Activated T-cell treated with anti-CD3 and anti-CD28 coated beads for 1 hour (primary cell): ENCODE measurements around the gene SIK3.

Experiments used
- DNase-seq: peaks from one replicate; pipeline ENCODE4 v3.0.0-alpha.2; 2020; ENCODE audit warnings: low read depth

The SIK3 gene

DNA sequence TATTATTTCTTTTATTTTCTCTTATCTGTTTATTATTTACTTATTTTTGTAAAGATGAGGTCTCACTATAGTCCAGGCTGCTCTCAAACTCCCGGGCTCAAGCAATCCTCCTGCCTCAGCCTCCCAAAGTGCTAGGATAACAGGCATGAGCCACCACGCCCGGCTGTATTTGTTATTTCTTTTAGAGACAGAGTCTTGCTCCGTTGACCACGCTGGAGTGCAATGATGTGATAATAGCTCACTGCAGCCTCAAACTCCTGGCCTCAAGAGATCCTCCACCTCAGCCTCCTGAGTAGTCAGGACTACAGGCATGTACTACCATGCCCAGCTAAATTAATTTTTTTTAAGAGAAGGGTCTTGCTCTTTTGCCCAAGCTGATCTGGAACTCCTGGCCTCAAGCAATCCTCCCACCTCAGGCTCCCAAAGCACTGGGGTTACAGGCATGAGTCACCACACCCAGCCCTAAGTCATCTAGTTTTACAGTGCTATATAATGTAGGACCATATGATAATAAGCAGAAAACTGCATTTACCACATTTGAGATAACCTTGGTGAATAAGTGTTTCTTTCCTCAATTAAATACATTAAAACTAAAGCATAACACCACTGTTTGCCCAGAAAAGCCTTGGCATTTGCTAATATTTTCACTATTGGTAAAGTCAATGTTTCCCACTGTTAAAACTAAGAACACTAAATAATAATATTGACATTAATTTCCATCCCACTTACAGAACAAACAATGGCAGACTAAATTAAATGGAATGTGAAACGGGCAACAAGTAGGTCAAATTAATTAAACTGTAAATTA lies 127.5 kb downstream of the SIK3 start:
- DNase-seq = no peak

DNA sequence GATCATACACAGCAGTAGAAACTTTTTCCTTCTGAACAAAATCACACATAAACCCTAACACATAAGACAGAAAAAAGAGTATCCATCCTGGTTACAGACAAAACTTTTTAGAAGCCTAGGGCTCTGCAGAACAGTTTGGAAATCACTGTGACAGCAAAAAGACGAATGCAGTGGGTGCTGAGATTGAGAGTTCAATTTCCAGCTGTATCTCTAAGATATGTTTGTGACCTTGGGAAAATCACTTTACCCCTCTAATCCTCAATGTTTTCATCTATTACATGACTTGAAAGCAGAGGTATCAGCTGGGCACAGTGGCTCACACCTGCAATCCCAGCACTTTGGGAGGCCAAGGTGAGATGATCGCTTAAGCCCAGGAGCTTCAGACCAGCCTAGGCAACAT lies 128.5 kb downstream of the SIK3 start:
- no peak for DNase-seq

DNA sequence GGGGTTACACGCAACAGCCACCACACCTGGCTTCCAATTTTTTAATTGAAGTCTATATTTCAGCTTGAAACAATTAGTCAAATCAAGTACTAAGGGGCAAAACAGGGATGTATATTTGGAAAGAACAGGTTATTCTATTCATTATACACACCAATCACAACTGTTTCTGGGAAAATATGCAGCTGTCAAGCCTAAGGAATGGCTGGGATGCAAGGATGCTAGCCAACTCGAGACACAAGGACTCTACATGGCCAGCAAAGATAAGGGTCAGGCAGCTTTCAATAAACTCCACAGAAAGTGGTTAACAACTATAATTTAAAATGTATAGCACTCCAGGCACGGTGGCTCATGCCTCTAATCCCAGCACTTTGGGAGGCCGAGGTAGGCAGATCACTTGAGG lies 134.0 kb downstream of the SIK3 start:
- DNase-seq = no peak

DNA sequence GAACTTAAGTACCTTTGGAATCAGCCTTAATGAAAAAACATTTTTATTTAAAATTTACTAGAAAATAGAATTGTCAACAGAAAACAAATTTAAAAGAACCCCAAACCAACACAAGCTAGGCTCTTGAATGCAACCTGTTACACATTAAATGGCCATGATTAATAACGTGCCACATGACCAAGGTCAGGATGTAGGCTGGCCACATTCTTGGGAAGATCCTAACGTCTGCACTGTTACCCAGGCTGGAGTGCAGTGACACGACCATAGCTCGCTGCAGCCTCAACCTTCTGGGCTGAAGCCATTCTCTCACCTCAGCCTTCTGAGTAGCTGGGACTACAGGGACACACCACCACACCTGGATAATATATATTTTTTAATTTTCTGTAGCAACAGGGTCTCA lies 134.4 kb downstream of the SIK3 start:
- no peak for DNase-seq

DNA sequence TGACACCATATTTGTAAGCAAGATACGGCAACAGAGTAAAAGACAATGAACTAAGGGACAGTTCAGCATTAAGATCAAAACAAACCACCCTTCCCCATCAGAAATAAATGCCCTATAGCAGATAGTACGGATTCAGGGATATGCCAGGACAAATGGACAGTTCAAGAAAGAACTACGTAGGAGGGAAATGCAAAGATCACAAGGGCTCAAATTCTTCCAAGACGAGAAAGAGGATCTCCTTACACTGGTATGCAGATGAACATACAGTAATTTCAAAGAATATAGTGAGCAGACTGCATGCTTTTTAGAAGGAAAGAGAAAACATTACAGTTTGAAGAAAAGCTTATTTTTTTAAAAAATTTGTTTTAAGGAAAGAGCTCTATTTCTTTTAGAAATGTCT lies 136.1 kb downstream of the SIK3 start:
- DNase-seq = no peak

DNA sequence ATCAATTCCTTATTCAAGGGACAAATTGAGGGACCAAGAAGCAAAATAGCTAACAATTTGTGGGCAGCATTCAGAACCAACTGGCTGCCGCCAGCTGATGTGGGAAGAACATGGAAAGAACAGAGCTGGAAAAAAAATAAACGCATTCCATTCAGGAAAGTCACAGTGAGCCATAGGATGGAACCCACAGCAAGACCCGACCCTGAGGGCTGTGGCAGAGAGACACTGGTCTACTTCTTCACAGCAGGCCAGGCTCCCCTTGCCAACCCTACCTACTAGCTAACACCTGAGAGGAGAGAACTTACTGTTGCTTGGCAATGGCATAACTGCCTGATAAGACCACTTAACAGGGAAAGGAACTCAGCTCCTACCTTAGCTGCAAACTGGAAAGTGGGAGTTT lies 137.3 kb downstream of the SIK3 start:
- no peak for DNase-seq

DNA sequence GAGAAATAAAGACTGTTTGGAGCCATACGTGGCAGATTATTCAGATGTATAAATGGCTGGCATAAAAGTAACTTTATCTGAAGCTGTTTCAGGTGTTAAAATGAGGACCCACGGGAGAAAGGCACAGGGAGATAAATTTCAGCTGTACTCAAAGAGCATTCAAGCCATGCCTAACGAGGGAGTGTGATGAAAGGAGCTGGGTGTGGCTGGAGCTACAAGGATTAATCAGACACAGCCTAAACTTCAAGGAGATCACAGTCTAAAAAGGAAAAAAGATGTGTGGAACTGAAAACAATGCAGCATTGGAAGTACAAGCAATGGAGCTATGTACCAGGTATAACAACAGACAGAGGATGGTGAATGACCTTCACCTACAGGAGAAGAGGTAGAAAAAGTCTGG lies 140.0 kb downstream of the SIK3 start:
- DNase-seq = no peak

DNA sequence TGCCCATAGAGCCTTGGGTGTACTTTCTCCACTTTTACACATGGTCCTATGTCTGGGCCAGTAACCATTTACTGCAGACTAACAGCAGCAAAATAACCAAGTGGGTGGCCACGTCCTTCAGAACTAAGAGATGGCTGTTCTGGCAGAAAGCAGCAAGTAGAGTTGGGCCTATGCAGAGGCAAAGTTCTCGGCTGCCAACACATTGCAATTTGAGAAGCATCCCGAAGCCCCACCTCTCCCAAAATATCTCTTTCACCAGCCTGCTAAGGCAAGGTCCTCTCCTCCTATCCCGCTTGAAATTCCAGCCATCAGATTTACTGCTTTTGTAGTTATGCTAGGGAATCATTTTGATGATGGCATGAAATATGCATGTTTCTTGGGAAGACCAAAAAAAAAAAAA lies 142.3 kb downstream of the SIK3 start:
- DNase-seq = no peak

DNA sequence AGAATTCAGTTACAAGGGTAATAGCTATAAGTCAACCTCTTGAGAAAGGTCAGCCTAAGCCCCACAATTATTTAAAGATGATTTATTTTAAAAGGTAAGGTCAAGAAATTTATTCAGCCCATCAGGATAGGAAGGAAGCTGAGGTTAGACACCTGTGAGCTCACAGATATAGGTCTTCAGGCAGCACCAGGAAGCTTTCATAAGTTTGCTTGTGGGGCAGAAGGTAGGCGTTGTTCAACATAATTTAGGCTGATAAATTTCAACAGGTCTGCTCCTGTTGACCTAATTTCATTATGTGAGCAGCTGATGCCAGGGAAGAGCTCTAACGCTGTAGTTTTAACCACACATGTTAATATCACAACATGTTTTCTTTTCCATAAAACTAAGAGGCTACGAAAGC lies 142.7 kb downstream of the SIK3 start:
- no peak for DNase-seq

DNA sequence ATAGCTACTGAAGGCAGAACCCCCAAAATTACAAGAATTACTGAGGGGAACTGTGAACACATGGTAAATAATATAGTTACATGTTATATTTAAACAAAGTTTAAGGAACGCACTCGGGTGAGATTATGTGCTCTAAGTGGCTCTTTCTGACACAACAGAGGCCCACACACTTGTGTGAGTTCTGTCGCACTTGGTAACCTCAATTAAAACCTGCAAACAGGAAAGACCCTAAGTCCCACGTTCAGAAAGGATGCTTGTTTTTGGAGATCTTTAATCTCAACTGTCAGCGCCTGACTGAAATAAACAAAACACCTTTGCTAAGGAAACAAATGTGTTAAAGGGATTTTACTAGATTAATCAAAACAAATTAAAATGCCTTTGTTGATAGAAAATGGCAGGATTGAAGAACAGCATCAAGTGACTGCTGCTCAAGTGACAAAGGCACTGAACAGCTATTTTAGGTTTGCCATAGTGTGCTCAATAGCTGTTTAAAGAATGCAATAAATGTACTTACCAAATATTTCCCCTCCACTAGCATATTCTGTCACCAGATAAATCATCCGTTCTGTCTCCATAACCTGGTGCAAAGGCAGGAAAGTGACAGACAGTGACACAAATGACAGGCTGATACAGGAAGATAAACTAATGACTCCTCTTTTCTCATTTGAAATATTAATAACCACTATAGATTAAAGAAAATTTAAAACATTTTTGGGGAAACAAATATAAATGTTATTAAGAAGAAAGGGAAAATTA lies 144.5 kb downstream of the SIK3 start:
- DNase-seq = no peak

DNA sequence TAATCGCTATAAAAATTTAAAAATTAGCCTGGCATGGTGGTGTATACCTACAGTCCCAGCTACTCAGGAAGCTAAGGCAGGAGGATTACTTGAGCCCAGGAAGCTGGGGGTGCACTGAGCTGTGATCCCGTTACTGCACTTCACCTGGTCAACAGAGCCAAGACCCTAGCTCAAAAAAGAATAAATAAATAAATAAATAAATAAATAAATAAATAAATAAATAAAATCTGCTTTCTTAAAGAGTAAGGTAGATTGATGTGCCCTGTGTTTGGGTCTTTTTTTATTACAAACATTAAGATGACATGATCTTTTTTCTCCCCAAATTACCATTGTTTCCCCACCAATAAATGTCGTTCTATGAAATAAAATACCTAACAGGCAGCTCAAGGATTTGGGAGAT lies 146.5 kb downstream of the SIK3 start:
- DNase-seq = no peak

DNA sequence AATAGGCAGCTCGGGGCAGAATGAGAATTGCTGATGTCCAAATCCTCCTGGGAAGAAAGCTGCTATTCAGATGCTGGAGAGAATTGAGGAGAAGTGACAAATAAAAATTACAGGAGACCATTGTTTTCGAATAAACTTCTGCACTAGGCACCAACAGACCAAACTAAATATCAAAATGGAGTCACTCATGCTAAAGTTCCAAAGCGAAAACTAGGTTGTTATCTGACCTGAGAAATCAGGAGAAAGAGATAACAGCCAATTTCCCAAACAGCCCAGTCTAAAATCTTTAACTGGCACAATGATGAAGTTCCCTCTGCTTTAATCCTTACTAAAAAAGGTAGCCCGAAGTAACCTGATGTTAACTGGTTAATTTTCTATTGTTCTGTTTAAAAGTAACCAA lies 148.0 kb downstream of the SIK3 start:
- no peak for DNase-seq

DNA sequence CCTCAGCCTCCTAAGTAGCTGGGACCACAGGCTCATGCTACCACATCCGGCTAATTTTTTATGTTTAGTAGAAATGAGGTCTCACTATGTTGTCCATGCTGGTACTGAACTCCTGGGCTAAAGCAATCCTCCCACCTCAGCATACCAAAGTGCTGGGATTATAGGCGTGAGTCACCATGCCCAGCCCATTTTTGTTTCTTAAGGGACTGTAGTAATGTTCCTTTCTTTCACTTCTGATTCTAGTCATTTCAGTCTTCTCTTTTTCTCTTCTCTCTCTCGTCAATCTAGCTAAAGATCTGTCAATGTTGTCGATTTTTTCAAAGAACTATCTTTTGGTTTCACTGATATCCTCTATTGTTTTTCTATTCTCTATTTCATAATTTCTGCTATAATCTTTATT lies 149.8 kb downstream of the SIK3 start:
- no peak for DNase-seq

DNA sequence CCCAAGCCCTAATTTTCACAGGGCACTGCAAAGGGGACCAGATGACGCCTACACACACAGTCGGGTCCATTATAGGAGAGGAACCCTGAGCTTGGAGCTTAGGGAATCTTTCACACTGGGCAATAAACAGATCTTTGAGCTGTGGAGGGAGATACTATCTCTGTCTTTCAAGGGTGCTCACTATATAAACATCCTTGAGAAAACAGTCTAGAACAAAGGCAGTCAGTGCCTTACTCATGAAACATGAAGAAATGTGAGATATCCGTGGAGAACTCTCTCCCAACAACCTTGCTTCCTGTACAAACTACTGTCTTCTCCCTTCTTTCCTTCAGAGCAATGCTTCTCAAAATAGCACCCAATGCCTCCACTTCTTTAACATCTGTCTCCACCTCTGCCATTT lies 151.8 kb downstream of the SIK3 start:
- no peak for DNase-seq

DNA sequence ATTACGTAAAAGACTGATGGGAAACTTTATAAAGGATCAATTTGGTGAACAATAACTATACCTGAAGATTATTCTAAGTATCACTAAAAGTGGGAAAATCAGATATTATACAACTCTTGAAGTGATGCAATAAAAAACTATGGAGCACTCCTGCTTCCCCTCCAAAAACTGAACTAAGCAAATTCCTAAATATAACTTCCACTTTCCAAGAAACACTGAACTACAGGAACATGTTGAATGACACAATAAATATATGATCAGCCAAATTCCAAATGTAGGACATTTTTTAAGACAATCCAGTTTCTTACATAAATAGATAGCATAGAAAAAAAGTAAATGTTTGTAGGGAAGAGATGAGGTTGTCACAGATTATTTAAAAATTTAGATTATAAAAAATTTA lies 158.7 kb downstream of the SIK3 start:
- no peak for DNase-seq

DNA sequence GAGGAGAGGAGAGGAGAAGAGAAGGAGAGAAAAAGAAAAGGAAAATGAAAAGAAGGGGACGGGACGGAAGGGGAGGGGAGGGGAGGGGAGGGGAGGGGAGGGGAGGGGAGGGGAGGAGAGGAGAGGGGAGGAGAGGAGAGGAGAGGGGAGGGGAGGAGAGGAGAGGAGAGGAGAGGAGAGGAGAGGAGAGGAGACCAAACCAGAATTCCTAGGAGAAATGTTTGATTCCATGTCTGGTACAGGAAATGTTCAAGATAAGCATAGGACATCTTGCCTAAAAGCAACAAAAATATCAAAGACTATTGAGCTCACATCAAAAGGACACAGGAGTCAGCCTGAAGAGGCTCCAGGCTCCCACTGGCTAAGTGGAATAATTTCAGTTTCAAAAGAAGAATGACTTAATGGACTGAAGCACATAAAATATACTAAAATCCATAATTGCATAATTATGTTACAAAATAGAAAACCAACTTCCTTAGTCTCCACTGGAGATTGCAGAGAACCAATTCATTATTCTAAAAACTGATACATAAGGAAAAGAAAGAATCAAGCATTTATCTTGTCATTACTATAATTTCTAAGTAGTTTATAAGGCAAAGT lies 159.7 kb downstream of the SIK3 start:
- no peak for DNase-seq

DNA sequence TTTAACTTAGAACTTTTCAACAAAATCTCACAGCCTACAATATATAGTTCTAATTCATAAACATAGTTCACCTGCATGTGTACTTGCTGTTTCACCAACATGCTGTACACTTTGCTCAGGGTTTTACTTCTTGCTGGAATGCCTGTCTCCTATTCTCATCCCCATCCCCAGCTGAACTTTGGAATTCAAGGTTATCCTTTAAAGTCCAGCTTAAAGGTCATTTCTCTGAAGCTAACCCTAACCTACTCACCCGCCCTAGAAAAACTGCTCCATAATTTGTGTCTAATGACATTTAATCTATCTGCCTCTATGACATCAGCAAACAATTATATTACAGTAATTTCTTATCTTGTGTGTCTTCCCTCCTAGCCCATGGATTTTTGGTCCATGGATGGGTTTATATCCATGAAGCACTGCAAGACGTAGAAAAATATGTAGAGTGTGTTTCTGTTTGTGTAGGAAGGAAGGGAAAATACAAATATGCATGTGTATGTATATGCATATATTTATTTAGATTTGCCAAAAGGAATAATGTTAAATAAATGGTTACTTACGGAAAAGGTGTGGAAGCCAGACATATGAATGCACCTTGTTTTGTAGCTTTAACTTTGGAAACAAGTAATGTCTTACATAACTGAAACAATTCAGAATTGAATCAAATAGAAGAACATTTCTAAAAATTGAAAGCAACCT lies 161.3 kb downstream of the SIK3 start:
- no peak for DNase-seq

DNA sequence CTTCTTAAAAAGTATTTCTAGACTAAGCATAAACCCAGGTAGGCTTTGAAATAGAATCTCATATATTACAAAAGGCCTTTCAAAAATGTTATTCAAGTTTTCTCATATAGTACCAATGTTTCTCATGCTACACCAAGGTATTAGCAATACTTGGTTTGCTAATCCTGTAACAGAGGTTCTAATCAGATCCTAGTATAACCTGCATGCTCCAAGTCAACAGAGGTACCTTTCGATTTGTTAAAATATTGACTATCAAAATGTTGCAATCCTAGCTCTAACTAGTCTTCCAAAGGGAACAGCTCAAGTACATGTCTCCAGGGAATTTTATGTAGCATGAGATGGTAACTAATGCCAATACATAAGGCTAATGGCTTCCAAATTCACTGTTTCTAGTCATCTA lies 162.7 kb downstream of the SIK3 start:
- DNase-seq = no peak

DNA sequence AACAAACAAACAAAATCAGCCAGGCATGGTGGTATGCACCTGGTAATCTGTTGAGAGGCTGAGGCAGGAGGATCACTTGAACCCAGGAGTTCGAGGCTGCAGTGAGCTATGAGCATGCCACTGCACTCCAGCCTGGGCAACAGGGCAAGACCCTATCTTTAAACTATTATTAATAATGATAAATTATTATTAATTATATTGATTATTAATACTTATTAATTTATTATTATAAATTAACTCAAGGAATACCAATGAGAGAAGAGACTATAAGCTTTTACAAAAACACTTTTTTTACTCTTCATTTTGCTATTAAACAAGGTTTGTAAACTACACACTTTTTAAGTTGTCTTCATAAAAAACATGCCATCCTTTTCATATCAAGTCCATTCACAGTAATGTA lies 163.1 kb downstream of the SIK3 start:
- DNase-seq = no peak

DNA sequence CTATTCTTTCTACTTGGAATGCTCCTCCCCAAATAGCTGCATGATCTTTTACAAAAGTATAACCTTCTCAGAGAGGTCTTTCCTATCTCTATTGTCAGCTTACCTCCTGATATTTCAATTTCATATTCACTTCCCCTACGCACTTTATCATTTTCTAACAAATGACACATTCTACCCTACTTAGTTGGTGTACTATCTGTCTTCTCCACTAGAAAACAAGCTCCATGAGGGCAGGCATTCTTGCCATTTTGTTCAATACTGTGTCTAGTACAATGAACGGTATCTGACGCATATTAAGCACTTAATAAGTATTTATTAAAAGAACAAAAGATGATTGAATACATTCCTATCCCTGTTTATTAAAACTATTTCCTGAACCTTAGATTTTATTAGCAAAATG lies 164.3 kb downstream of the SIK3 start:
- no peak for DNase-seq

DNA sequence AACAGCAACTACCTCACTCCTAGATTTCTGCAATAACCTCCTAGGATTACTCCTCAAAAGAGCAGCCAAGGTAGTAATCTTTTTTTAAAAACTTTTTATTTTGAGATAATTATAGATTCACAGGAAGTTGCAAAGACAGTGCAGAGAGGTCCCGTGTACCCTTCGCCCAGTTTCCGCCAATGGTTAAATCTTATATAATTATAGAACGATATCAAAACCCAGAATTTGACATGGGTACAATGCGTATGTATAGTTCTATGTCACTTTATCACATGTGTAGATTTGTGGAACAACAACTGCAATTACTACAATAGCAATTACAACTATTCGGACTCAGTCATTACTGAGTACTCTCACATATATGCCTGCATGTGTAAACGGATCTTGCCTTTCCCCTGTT lies 166.0 kb downstream of the SIK3 start:
- no peak for DNase-seq

DNA sequence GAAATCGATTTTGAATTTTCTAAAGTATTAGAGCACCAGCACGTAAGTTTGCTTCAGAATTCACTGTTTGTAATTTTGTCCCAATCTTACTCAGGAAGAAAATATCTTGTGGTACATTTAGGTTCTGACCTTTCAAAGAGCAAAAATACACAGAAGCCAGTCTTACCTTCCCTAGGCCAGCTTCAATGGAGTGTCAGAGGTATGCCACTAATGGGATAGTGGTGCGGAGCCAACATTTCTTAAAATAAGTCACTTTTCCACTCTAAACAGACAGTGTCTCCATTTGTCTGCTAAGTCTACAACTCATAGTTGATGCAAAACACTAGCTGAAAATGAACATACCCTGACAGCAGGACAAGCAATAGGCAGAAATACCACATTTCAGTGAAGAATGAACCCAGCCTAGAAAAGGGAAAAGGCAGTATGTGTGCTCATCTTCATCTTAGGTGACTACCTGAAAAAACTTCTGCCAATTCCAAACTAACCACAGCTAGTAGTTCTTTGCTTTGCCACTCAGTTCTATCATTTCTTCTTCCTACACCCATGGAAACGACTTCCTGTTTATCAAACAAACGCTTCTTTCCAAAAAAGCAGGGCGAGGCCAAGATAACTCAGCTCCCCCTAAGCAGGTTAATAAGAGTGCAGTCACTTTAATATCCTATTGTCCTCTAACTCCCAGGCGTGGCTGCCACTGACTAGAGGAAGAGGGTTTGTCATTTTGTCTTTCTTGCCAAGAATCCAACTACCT lies 166.8 kb downstream of the SIK3 start:
- DNase-seq = no peak
